ENCODE data around the gene NOL8. TPM values are rescaled to one million over a fixed set of nuclear protein-coding genes. Genes with fewer than 3 reads are reported as not detected.

Gene NOL8
- total RNA-seq, 4 donors from 2014 or later, result 11.5 to 20.2 (median 14.0) TPM

DNA sequence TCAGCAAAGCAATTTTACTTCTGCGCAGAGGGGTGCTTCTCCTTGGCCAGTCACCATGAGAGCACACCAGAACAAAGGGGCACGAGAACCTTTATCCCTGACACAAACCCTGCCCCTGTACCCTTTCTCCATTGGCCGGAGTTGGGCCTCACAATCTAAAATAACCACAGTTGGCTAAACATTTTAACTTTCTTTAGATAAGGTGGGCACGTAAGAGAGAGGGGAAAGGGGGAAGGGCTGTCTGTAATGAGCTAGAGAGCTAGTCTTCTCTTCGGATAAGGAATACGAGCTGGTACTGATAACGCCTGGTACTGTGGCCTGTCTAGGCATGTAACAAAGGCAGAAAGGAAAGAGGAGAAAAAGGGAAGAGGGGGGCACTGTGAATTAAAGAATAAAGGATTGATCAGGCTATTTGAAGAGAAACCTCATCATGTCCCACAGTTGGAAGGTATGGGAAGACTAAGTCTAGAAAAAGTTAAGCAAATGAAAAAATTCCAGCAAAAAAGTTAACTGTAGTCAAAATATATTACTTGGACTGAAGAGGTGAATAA lies 29.8 kb downstream of the NOL8 start:
- DNase-seq (no peak), ATAC-seq (no peak)
- TF ChIP-seq, protein P1, sequence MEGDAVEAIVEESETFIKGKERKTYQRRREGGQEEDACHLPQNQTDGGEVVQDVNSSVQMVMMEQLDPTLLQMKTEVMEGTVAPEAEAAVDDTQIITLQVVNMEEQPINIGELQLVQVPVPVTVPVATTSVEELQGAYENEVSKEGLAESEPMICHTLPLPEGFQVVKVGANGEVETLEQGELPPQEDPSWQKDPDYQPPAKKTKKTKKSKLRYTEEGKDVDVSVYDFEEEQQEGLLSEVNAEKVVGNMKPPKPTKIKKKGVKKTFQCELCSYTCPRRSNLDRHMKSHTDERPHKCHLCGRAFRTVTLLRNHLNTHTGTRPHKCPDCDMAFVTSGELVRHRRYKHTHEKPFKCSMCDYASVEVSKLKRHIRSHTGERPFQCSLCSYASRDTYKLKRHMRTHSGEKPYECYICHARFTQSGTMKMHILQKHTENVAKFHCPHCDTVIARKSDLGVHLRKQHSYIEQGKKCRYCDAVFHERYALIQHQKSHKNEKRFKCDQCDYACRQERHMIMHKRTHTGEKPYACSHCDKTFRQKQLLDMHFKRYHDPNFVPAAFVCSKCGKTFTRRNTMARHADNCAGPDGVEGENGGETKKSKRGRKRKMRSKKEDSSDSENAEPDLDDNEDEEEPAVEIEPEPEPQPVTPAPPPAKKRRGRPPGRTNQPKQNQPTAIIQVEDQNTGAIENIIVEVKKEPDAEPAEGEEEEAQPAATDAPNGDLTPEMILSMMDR (IDR thresholded peaks at IDR 0.05 in 4 of 5, conservative IDR thresholded peaks at IDR 0.05 in 1 of 5), result no peak
- TF ChIP-seq POLR2A (IDR thresholded peaks at IDR 0.05), result no peak
- Histone ChIP-seq H3K9me3 (no peaks in the 10 kb centered on the region), H3K27me3 (no peaks in the 10 kb centered on the region), H3K36me3 (peaks cover 0 to 29% of the 10 kb centered on the region in 2 donors), H3K4me3 (no peak overlapping the region), H3K4me1 (peaks cover 25 to 27% of the 10 kb centered on the region in 2 donors), H3K27ac (peak overlapping the region; percentile 81 to 91 (median 88))
- intact Hi-C loops (cut with DNase I; ENCODE audit: low total_unique reads) (loop anchor here (10.0 kb wide), 1 partner anchor 469 kb away; the partner anchor contains the start of gene BICD2), in situ Hi-C loops (cut with MboI; ENCODE audit: low sequenced_read_pairs in 4 of 4) (loop anchor here in 1 of 4 donors (25.0 kb wide), 1 partner anchor 158 kb away; no protein-coding TSS in a partner anchor)

DNA sequence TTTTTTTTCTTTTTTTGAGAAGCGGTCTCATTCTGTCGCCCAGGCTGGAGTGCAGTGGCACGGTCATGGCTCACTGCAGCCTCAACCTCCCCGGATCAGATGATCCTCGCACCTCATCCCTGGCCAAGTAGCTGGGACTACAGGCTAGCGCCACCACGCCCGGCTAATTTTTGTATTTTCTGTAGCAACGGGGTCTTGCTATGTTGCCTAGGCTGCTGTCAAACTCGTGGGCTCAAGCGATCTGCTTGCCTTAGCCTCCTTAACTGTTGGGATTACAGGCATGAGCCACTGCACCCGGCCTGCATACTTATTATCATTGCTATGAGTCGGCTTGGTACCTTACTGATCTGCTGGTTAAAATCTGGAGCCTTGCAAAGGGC lies 30.9 kb downstream of the NOL8 start:
- in situ Hi-C loops (cut with MboI; ENCODE audit: low sequenced_read_pairs in 4 of 4) (loop anchor here in 1 of 4 donors (25.0 kb wide), 1 partner anchor 157 kb away; no protein-coding TSS in a partner anchor), intact Hi-C loops (cut with DNase I; ENCODE audit: low total_unique reads) (loop anchor here (5.0 to 10.0 kb wide), 2 partner anchors 471 to 583 kb away; partner anchors contain the start of genes BICD2 and ZNF484)
- Histone ChIP-seq H3K27ac (peak overlapping the region; percentile 81 to 91 (median 88)), H3K36me3 (peaks cover 0 to 24% of the 10 kb centered on the region in 2 donors), H3K9me3 (no peaks in the 10 kb centered on the region), H3K4me3 (peak overlapping the region; percentile 61 to 88 (median 75)), H3K4me1 (peaks cover 25 to 27% of the 10 kb centered on the region in 2 donors), H3K27me3 (no peaks in the 10 kb centered on the region)
- TF ChIP-seq, protein P1 (IDR thresholded peaks at IDR 0.05 in 4 of 5, conservative IDR thresholded peaks at IDR 0.05 in 1 of 5), result no peak
- no peak for TF ChIP-seq POLR2A (IDR thresholded peaks at IDR 0.05)
- ATAC-seq, result no peak
- peak in 1 of 2 donors; percentile 13 for DNase-seq

DNA sequence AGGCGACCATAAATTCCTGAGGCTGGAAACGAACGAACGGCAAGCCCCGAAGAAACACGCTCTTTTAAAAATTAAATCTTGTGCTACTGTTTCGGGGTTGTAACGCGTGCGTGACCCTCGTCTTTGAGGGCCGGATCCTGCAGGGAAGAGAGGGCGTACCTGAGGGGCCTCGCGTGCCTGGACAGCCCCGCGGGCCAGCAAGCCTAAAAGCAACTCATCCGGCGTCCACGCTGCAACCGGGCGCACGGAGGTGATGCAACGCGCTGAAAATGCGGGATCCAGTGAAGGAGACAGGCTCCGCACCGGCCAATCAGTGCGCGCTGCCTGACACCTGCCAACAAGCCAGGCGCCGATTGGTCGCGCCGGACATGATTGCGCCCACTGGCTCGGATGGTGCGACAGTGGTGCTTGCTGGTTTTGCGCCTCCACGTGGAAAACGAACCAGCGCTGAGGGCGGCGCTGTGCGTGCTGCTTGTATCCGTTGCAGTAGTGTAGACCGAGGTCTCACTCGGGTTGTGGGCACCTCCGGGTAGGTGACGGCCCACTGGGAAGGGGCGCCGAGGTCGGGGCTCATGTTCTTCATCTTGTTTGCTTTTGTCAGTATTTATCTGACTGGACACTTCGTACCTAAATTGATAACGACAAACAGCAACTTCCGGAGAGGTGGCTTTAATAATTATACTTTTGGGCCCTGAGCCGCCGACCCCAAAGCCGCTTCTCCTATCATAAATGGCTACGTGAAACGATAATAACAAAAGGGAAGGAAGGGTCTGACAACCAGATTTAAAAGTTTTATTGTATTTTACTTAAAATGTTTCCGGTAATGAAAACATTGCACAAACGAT lies 31.5 kb downstream of the NOL8 start, which contains the start of gene IARS1:
IARS1 (minus strand) TSS at position 246 of the 845 bp plus-strand sequence. CDS start 4,278 bp downstream, outside the sequence.
- peak; percentile 72 to 87 for TF ChIP-seq POLR2A (IDR thresholded peaks at IDR 0.05)
- TF ChIP-seq, protein P1 (IDR thresholded peaks at IDR 0.05 in 4 of 5, conservative IDR thresholded peaks at IDR 0.05 in 1 of 5), result peak in 3 of 5 experiments; percentile 23 to 36 (median 27)
- Histone ChIP-seq H3K4me3 (peak within 1 kb of the TSS; percentile 71 to 88 (median 79)), H3K27ac (peak within 1 kb of the TSS; percentile 81 to 91 (median 88)), H3K27me3 (no peaks in the 10 kb centered on the region), H3K36me3 (peaks cover 0 to 25% of the 10 kb centered on the region in 2 donors), H3K9me3 (no peaks in the 10 kb centered on the region), H3K4me1 (peaks cover 25 to 26% of the 10 kb centered on the region in 2 donors)
- intact Hi-C loops (cut with DNase I; ENCODE audit: low total_unique reads), result loop anchor here (1.0 to 10.0 kb wide), 4 partner anchors 32 to 803 kb away; partner anchors contain the start of genes BICD2, CARD19, CENPP and NOL8
- DNase-seq (peak; percentile 97 to 99), ATAC-seq (peak; percentile 93 to 94)
- in situ Hi-C loops (cut with MboI; ENCODE audit: low sequenced_read_pairs in 4 of 4), result loop anchor here in 1 of 4 donors (25.0 kb wide), 1 partner anchor 156 kb away; no protein-coding TSS in a partner anchor

DNA sequence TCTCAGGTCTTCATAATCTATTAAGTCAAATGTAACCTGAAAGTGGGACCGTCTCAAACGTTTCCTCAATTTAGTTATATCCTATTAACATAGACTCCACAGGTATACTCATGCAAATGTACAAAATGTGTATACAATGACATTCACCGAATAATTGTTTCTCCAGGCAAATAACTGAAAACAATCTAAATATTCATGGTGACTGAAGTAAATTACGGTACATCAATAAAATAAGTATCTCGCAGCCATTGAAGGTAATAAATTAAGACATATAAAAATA lies 32.1 kb downstream of the NOL8 start:
- in situ Hi-C loops (cut with MboI; ENCODE audit: low sequenced_read_pairs in 4 of 4), result loop anchor here in 1 of 4 donors (25.0 kb wide), 1 partner anchor 156 kb away; no protein-coding TSS in a partner anchor
- DNase-seq, result no peak

More for the DNA sequence above, 32.1 kb downstream of the NOL8 start:
- Histone ChIP-seq H3K9me3 (no peaks in the 10 kb centered on the region), H3K4me3 (peak overlapping the region; percentile 71 to 88 (median 79)), H3K4me1 (peaks cover 20% of the 10 kb centered on the region in 2 donors), H3K27me3 (no peaks in the 10 kb centered on the region), H3K27ac (peak overlapping the region; percentile 81 to 91 (median 88)), H3K36me3 (peaks cover 0 to 25% of the 10 kb centered on the region in 2 donors)
- TF ChIP-seq, protein P1 (IDR thresholded peaks at IDR 0.05 in 4 of 5, conservative IDR thresholded peaks at IDR 0.05 in 1 of 5), result no peak
- TF ChIP-seq POLR2A (IDR thresholded peaks at IDR 0.05), result no peak
- no peak for ATAC-seq
- intact Hi-C loops (cut with DNase I; ENCODE audit: low total_unique reads), result loop anchor here (1.0 to 10.0 kb wide), 4 partner anchors 32 to 804 kb away; partner anchors contain the start of genes BICD2, CARD19, CENPP and NOL8
